GM18867 (cell line): Measurements from ENCODE around the gene STMN3.
"Not testable (repeated sequence)": the region's sequence is repeated elsewhere in the genome, so short reads cannot be mapped to it uniquely, and the experiment has no call there.

Experiments used
- ATAC-seq: cut with Tn5 transposase; IDR thresholded peaks from one replicate; pipeline ENCODE4 v1.9.1; 2021; ENCODE audit warnings: mild to moderate bottlenecking, moderate library complexity; ENCODE audit not compliant: unreplicated experiment

Gene STMN3

DNA sequence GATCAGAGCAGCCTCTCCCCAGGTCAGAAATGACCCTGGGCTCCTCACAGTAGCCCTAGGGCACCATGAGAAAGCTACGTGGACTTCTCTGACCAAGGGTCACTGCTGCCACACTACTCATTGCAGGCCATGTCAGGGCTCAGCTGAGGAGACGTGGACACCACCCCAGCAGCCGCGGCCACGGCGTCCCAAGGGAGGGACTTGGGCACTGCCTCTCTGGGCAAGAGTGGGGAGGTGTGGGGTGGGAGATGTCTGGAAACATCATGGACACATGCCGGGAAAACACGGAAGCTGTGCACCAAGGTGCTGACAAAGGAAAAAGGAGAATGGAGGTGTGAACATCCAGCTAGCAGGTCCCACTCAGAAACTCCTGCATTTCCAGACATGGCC, 35.4 kb downstream of the STMN3 start:
- ATAC-seq = no peak

DNA sequence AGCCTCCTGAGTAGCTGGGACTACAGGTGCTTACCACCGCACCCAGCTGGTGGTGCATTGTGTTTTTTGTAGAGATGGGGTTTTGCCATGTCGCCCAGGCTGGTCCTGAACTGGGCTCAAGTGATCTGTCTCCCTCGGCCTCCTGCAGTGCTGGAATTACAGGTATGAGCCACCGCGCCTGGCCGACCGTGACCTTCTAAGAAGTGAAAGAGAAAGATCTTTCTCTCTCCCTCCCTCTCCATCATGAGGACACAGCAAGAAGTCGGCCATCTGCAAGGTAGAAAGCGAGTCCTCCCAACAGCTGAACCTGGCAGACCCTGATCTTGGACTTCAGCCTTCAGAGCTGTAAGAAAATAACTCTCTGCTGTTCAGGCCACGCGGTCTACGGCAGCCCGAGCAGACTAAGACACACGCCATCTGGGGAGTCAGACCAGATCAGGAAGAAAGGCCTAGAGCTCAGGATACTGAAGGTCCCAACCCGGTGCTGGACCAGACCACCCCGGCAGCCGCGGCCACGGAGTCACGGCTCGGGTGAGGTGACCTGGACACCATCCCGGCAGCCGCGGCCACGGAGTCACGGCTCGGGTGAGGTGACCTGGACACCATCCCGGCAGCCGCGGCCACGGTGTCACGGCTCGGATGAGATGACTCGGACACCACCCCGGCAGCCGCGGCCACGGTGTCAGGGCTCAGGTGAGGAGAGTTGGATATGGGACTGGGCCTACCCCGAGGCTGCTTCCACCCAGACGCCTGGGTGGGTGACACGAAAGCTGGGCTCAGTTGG, 35.9 kb downstream of the STMN3 start:
- no peak for ATAC-seq

DNA sequence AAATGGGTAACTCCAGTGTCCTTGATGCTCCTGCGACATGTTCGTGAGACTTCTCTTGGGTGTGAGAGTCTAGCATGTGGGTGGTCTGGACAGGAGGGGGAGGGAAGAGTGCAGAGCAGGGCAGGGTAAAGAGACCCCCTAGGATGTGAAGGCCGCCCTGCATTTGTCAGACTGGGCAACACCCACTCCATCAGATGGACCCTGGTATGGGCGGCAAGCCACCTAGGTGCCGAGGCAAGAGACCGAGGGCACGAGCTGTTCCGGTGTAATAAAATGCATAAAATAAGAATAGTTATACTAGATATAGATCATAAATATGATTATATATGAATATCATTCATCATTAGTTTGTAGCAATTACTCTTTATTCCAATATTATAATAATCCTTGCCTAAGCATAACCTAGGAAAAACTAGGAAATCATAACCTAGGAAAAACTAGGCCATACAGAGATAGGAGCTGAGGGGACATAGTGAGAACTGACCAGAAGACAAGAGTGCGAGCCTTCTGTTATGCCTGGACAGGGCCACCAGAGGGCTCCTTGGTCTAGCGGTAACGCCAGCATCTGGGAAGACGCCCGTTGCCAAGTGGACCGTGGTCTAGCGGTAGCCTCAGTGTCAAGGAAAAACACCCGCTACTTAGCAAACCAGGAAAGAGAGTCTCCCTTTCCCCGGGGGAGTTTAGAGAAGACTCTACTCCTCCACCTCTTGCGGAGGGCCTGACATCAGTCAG, 39.2 kb downstream of the STMN3 start:
- not testable (repeated sequence) for ATAC-seq

DNA sequence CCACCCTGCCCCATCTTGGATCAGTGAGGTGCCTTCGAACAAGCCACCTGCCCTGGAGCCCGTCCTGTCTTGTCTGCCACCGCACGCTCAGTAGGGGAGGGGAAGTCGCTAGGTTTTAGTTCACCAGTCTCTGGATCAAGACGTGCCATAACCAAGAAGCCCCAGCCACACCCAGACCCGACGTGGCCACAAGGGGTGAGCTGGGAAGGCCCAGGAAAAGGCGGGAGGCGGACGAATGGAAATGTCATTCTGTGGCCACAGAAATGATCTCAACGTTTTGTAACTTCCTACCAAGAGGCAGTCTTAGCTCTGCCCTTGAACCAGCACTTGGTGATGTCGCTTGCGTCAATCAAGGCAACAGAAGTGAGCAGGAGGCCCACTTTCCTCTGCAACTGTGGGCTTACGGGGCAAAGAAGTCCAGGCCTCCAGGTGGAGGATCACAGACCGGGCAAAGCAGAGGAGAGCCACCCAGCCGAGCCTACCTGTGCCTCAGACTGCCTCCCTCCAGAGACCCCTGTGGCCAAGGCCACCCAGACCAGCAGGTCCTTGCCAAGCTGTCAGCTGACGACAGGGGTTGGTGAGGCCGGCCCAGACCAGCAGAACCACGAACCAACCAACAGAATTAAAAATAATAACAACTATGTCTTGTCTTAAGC, 40.8 kb downstream of the STMN3 start:
- no peak for ATAC-seq

DNA sequence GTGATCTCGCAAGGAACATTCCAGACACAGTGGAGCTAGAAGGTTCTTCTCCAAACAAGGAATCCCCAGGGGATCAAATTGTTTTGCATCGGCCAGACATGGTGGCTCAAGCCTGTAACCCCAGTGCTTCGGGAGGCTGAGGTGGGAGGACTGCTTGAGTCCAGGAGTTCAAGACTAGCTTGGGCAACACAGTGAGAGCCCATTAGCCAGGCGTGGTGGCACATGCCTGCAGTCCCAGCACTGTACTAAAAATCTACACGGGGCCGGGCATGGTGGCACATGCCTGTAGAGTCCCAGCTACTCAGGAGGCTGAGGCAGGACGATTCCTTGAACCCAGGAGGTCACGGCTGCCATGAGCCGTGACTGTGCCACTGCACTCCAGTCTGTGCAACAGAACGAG, 41.6 kb downstream of the STMN3 start:
- ATAC-seq = no peak

DNA sequence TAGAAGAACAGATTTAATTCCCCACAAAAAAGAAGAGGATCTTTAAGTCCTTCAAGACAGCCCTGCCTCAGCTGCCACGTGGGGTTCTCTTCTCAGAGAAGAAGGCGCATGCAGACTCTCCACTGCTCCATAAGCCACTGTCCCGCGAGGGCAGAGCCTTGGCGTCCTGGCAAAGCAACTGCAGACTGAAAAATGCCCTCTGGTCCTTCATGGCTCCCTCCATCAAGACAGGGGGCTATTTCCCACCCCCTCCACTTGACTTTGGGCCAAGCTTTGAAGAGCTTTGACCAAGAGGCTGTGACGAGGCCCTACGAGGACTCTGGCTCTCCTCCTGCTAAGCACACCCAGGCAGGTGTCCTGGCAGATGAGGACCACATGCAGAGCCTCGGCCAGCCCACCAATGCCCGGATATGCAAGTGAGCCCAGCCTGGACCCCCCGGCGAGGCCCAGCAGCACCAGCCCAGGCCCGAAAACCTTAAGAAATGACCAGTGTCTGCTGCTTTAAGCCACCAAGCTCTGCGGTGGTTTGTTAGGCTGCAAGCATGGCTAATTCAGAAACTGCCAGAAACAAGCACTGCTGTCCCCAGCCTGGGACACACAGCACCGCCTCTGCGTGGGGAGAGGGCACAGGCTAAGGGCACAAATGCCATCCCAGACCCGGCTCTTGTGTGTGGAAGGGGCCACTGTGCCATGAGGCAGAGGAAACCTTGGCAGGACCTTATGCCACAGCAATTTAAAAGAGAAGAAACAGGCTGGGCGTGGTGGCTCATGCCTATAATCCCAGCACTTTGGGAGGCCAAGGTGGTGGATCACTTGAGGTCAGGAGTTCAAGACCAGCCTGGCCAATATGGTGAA, 42.4 kb downstream of the STMN3 start:
- no peak for ATAC-seq

DNA sequence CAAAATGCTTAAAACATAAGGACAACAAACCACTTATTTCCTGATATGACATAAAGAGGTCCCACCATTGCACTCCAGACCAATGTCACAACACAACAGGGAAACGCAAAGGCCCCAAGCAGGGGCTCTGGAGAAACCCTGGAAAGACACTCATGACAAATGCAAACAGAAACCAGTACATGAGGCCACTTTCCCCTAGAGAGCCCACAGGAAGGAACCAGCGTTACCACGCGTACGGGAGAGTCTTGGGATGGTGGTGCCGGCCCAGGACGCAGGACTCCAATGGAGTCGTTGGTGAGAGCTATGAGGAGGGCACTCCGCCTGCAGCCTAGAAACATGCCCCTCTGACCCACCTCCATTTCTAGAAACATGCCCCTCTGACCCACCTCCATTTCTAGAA, 46.5 kb downstream of the STMN3 start:
- ATAC-seq = no peak

DNA sequence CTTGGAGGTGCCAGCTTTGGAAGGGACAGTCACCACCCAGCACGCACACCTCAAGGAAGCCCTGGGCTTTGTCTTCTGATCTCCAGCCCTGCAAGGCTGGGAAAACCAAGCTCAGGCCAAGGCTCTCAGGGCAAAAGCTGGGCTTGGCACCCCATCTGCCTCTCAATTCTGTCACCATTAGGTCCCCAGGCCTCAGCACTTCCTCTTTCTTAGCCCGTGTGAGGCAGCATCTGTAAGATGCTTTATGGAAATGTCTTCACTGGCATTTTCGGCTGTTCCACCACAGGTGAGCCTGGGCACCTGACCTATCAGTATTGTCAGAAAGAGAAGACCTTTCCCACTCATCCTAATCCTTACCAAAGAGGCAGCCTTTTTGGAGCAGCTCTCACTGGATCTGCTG, 50.9 kb downstream of the STMN3 start:
- ATAC-seq = no peak

DNA sequence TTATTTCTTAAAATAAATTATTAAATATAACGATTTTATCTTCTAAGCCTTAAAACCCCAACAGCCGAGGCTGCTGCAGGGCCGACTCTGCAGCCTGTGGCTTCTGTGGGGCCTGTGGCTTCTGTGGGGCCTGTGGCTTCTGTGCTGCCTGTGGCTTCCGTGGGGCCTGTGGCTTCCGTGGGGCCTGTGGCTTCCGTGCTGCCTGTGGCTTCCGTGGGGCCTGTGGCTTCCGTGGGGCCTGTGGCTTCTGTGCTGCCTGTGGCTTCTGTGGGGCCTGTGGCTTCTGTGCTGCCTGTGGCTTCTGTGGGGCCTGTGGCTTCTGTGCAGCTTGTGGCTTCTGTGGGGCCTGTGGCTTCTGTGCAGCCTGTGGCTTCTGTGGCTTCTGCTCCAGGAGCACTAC, 51.5 kb downstream of the STMN3 start:
- not testable (repeated sequence) for ATAC-seq

DNA sequence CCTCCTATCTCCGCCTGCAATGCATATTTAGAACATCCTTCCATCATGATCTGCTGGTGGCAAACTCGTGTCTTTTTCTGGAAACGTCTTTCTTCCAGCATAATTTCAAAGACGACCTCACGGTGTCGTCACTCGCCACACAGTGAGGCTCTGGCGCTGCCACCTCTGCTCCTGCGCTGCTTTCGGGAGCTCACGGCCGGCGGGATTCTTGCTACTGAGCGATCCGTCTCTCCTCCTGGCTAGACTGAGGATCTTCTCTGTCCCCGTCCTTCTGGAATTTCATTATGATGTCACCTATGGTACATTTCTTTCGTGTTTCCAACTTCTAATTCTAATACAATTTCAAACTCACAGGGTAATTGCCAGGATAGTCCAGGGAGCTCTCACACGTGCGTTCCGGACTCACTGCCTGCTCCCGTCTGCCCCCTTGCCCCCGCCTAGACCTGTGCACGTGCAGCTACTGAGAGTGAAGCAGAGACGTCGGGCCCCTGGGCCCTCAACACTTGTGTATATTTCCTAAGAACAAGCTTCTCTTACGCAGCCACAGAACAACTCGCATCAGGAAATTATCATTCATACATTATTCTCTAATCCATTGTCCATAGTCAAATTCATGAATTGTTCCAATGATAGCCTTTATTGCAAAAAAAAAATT, 53.7 kb downstream of the STMN3 start:
- ATAC-seq = no peak

DNA sequence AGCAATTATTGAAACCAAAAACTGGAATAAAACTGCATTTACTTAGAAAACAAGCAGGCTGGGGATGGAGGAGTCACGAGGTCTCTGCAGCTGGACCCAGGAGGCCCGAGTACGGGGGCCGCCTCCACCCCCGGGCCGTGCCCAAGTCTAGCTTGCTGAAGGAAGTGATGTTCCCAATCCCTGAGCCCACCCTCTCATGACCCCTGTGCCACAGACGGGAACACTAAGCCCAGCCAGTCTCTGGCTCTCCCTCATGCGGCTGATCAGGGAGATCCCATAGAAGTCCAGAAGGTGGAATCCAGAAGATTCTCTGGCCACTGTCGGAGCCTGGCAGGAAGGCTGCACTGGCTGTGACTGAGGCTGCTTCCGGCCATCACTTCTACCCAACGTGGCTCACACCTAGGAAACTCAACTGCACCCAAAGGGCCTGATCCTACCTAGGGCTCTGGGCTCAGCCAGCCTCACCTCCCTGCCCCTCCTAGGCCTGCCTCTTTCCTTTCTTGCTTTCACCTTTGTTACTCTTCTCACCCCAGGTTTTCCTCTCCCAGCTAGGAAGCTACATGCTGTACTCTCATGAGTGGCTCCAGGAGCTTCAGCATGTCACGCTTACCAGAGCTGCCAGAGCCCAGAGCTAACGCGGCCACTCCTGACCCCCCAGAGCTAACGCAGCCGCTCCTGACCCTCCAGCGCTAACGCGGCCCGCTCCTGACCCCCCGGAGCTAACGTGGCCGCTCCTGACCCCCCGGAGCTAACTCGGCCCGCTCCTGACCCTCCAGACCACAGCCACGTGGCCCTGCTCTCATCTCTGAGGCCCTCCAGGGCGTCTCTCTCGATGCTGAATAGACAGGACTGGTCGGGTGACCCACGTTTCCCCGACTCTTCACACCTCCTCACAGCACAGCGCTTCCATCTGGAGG, 54.5 kb downstream of the STMN3 start:
- no peak for ATAC-seq

DNA sequence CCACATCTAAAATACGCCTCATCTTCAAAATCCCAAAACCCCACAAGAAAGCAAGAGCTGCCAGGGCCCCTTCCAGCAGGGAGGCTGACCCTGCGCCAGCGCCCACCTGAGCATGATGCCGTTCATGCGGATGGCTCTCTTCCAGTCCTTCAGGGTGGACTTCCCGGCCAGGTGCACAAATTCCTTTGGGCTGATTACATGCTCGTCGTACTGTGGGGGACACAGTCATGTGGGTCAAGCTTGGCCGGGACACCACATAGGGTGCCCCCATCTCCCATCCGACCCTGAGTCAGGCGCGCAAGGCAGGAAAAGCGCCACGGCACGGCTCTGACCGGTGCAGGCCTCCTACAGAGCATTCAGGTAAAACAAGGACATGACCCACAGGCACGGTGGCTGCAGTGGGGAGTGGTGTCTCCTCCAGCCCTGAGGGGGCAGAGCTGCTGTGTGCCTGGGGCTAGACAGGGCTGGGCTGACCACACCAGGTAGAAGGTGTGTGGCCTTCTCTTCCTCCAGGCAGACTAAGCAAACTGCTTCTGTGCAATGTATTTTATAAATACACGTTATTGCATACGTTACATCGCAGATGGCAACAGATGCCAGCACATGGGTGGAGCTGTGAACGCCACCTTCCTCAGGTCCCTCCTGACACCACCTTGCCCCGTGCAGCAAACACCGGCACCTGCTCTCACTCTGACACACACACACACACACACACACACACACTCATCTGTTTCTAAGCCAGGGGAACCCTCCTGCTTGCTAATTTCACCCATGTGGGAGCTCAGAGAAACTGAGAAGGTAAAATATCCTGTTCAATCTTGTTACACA, 55.4 kb downstream of the STMN3 start:
- no peak for ATAC-seq

DNA sequence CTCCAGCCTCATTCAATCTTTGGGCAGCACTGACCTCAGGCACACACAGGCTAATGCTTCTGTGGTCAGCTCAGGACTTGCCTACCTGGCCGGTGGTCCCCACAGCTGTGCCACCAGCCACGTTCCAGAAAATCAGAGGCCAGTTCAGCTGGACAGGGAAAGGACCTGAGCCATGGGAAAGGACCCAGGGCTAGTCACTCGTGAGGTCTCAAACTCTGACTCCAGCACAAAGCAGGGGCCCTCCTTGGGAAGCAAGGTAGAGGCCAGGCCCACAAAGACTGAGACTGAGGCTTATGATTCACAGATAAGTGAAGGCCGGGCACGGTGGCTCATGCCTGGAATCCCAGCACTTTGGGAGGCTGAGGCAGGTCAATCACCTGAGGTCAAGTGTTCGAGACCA, 56.8 kb downstream of the STMN3 start:
- ATAC-seq = no peak

DNA sequence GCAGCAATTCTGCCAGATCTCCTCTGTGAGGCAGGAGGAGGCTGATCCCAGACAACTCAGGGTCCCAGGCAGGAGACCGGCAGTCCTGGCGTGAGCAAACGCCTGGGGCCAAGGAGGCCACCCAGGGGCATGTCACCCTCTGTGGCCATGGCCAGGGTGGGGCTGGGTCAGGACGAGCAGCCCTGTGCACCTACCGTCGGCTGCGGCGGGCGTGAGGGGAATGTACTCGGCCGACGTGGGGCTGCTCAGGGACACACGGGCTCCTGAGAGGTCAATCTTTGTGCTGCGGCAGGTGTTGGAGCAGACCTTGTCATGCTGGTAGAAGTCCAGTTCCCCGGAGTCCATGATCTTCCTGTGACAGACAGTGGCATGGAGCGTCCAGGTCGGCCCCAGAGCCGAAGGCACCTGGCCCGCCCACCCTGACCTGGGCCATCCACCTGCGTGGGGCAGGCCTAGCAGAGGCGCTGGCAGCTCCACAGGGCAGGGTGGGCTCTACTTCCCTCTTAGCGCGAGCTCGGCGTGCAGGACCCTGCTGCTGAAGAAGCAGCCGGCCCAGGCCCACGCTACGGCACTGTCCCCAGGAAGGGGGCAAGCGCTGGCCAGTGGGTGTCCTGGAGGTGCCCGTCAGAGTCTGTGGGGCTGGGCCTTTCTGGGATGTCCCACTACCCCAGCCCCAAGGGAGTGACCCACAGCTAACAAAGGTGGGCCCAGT, 57.7 kb downstream of the STMN3 start:
- ATAC-seq = no peak

DNA sequence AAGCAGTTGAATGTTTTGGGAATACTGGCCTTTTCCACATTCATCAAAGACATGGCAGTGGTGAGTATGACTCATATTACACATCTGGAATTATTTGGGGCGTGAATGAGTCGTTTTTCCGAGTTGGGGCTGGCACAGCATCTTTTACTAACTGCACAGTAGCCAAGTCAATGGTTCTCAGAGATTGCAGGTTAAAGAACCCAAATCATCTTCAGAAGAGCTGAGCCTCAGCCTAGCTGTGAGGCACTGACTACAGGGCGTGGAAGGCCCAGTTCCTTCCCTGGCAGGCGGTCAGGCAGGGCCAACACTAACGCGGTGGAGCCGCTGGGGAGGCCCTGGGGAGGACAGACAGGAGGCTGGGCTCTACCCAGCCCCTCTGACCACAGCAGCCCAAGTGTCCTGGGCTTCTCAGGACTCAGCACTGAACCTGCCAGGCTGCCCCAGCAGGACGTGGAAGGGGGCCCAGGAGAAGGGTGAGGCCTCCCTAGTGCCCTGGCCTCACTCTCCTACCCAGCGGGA, 59.1 kb downstream of the STMN3 start:
- ATAC-seq = no peak

DNA sequence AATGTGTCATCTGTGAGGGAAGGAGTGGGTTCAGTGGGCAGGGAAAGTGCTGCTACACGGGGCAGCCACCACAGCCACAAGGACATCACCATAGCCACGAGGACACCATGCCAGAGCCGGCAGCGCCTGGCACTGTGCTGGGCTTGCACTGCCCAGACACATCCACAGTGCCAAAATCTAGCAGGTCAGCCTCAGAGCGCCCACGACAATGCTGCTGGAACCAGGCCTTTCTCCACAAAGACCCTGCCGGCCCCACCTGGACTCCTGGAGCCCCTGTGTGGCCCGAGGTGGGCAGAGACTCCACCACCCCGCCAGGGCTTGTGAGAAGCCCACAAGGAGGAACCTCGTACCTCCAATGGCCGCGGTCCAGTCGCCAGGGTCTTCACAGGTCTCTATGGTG, 60.6 kb downstream of the STMN3 start:
- no peak for ATAC-seq

DNA sequence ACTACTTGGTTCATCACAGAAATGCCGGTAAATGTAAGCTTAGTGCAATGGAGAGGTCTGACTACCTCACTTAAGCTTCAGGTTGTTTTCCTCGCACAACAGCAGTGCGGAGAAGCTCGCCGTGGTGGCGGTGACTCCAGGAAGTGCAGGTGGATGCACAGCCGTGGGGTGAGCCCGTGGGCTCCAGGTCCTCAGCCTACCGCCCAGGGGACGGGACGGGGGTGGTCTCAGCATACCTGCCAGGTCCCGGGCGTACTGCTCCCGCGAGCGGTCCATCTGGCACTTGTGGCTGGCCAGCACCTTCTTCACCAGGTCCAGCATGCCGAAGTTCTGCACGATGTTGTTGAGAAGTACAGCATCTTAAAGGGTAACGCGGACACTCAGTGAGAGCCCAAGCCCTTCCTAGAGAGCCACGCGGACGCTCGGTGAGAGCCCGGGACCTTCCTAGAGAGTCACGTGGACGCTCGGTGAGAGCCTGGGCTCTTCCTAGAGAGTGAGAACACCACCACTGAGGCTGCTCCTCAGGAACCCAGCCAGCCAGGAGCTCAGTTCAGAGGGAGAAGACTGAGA, 61.4 kb downstream of the STMN3 start:
- no peak for ATAC-seq
